GM23248 (cell line): ENCODE measurements around the gene ALX4. TPM values are rescaled to one million over a fixed set of nuclear protein-coding genes. Genes with fewer than 3 reads are reported as not detected.

Source experiments
- DNase-seq: peaks from one replicate; pipeline ENCODE4 v3.0.0-alpha.2; 2015
- H2AFZ ChIP-seq: fragments of 200-600 bp; sonication (generic); 2 replicates; pipeline ENCODE4 v1.6.1; 2016; ENCODE audit warnings: antibody characterized with exemption
- H3F3A ChIP-seq: fragments of 200-600 bp; sonication (generic); 2 replicates; pipeline ENCODE4 v1.6.1; 2016; ENCODE audit warnings: mild to moderate bottlenecking, antibody characterized with exemption, mixed run types; ENCODE audit not compliant: insufficient read depth
- H3K27ac ChIP-seq: fragments of 200-600 bp; sonication (generic); 2 replicates; pipeline ENCODE4 v1.5.1; 2016; ENCODE audit warnings: mild to moderate bottlenecking
- H3K27me3 ChIP-seq: fragments of 200-600 bp; sonication (generic); replicated peaks from 2 replicates; pipeline ENCODE4 v1.6.1; 2016; ENCODE audit warnings: mild to moderate bottlenecking; ENCODE audit not compliant: insufficient read depth
- H3K36me3 ChIP-seq: fragments of 200-600 bp; sonication (generic); 2 replicates; pipeline ENCODE4 v1.6.1; 2016; ENCODE audit warnings: low read depth, mild to moderate bottlenecking
- H3K4me1 ChIP-seq: fragments of 200-600 bp; sonication (generic); 2 replicates; pipeline ENCODE4 v1.6.1; 2016; ENCODE audit warnings: mild to moderate bottlenecking; ENCODE audit not compliant: insufficient read depth
- H3K4me2 ChIP-seq: fragments of 200-600 bp; sonication (generic); one replicate; pipeline ENCODE4 v1.6.1; 2016; ENCODE audit warnings: mild to moderate bottlenecking; ENCODE audit not compliant: unreplicated experiment
- H3K4me3 ChIP-seq: fragments of 200-600 bp; sonication (generic); 2 replicates; pipeline ENCODE4 v1.5.1; 2016; ENCODE audit warnings: mild to moderate bottlenecking
- H3K79me2 ChIP-seq: fragments of 200-600 bp; sonication (generic); 2 replicates; pipeline ENCODE4 v1.6.1; 2016; ENCODE audit warnings: mild to moderate bottlenecking; ENCODE audit not compliant: insufficient read depth
- H3K9ac ChIP-seq: fragments of 200-600 bp; sonication (generic); 2 replicates; pipeline ENCODE4 v1.6.1; 2016; ENCODE audit warnings: mild to moderate bottlenecking
- H3K9me2 ChIP-seq: fragments of 200-600 bp; sonication (generic); 2 replicates; pipeline ENCODE4 v1.6.1; 2016; ENCODE audit warnings: mixed run types, mild to moderate bottlenecking, moderate library complexity; ENCODE audit not compliant: insufficient read depth
- H3K9me3 ChIP-seq: fragments of 200-600 bp; sonication (generic); one replicate; pipeline ENCODE4 v1.6.1; 2017; ENCODE audit warnings: low read depth
- H4K20me1 ChIP-seq: fragments of 200-600 bp; sonication (generic); 2 replicates; pipeline ENCODE4 v1.6.0; 2016; ENCODE audit not compliant: insufficient read depth
- EZH2 ChIP-seq: fragments of 200-600 bp; sonication (generic); IDR thresholded peaks from 2 replicates; pipeline ENCODE4 v1.6.1; 2018; ENCODE audit warnings: antibody characterized with exemption, mild to moderate bottlenecking; ENCODE audit not compliant: insufficient read depth, poor library complexity, severe bottlenecking
- EZH2phosphoT487 ChIP-seq: fragments of 200-600 bp; sonication (generic); IDR thresholded peaks from 2 replicates; pipeline ENCODE4 v1.6.1; 2018; ENCODE audit warnings: antibody characterized with exemption, moderate library complexity, mild to moderate bottlenecking, low read depth; ENCODE audit not compliant: insufficient read depth
- WGBS, 2 experiments: methylation state at CpG; one replicate each; pipeline ENCODE4 v1.1.6; 2015 to 2017; ENCODE audit warnings: low lambda C conversion rate in 2 of 2, low coverage in 1 of 2; ENCODE audit errors: missing lambda C conversion rate in 2 of 2; 5-methylcytosine and 5-hydroxymethylcytosine counted together
- in situ Hi-C: fragments of 300-500 bp; cut with MboI; formaldehyde crosslinking; loops from 2 replicates; pipeline ENCODE4 v1.15.0; 2020
- polyA plus RNA-seq: library from polyadenylated mRNA; unstranded; fragments of >200 nt; fragmentation: Nextera tagmentation; extraction: Ambion mirVana; gene quantifications from 2 replicates; pipeline ENCODE4 v1.2.1, GENCODE V29; 2016
- total RNA-seq: library from RNA; depleted of rRNA; stranded (reverse); fragments of >200 nt; shearing (Covaris generic); gene quantifications from 2 replicates; pipeline ENCODE4 v1.2.3, GENCODE V29; 2014

The ALX4 gene
- total and polyA plus RNA-seq, 2 experiments from 2014 or later = not detected

GRCh38 chr11:44312876-44313275 is 2.9 kb upstream of the ALX4 start:
- WGBS, 2 experiments = 30 to 31% methylated on average over 4 of the region's 4 CpGs
- peaks cover 7% of the 10 kb centered on the region; the same call in 1 of the 2 replicates for H3K4me1 ChIP-seq
- H3K4me3 ChIP-seq = no peak overlapping the region
- no peaks in the 10 kb centered on the region for H3K9me3 ChIP-seq
- DNase-seq = no peak
- no peaks in the 10 kb centered on the region for H3K79me2 ChIP-seq
- in situ Hi-C loops = no loop called here
- H3K4me2 ChIP-seq = no peak overlapping the region
- H3K9me2 ChIP-seq = no peaks in the 10 kb centered on the region
- TF ChIP-seq EZH2 = no peak
- no peak for TF ChIP-seq EZH2phosphoT487
- H3F3A ChIP-seq = no peaks in the 10 kb centered on the region
- H3K27ac ChIP-seq = no peak overlapping the region
- no peaks in the 10 kb centered on the region for H3K36me3 ChIP-seq
- no peak overlapping the region for H3K9ac ChIP-seq
- peaks cover 93% of the 10 kb centered on the region for H3K27me3 ChIP-seq
- H2AFZ ChIP-seq = no peak overlapping the region
- H4K20me1 ChIP-seq = no peaks in the 10 kb centered on the region

- in situ Hi-C loops = no loop called here
- Histone ChIP-seq H3F3A (no peaks in the 10 kb centered on the region), H3K4me1 (peaks cover 5% of the 10 kb centered on the region; the same call in 1 of the 2 replicates), H3K27me3 (peaks cover 93% of the 10 kb centered on the region), H3K9ac (no peak overlapping the region), H3K79me2 (no peaks in the 10 kb centered on the region), H3K9me3 (no peaks in the 10 kb centered on the region), H2AFZ (no peak overlapping the region), H3K4me2 (no peak overlapping the region), H3K4me3 (no peak overlapping the region), H3K9me2 (no peaks in the 10 kb centered on the region), H4K20me1 (no peaks in the 10 kb centered on the region), H3K27ac (no peak overlapping the region), H3K36me3 (no peaks in the 10 kb centered on the region)
- WGBS, 2 experiments = 11 to 13% methylated on average over 44 of the region's 44 CpGs
- TF ChIP-seq EZH2 (peak; percentile 16), EZH2phosphoT487 (0 out of 2 replicates have a peak, but pooled peaks have one; percentile 38)
- DNase-seq = no peak
Observed at GRCh38 chr11:44311339-44312261, 1.7 kb upstream of the ALX4 start.

GRCh38 chr11:44310463-44311272 is 729 bp upstream of the ALX4 start:
- Histone ChIP-seq H3F3A (no peaks in the 10 kb centered on the region), H3K9me2 (no peaks in the 10 kb centered on the region), H3K9me3 (no peaks in the 10 kb centered on the region), H3K27ac (no peak overlapping the region), H3K4me1 (no peaks in the 10 kb centered on the region), H3K79me2 (no peaks in the 10 kb centered on the region), H3K4me3 (no peak overlapping the region), H3K4me2 (no peak overlapping the region), H3K27me3 (peaks cover 93% of the 10 kb centered on the region), H2AFZ (no peak overlapping the region), H3K36me3 (no peaks in the 10 kb centered on the region), H4K20me1 (no peaks in the 10 kb centered on the region), H3K9ac (no peak overlapping the region)
- TF ChIP-seq EZH2 (peak; percentile 67), EZH2phosphoT487 (peak; percentile 25; the same call in 1 of the 2 replicates)
- 5 to 6% methylated on average over 48 to 49 of the region's 49 CpGs for WGBS, 2 experiments
- no peak for DNase-seq
- in situ Hi-C loops = no loop called here

GRCh38 chr11:44310206-44310462 is 195 bp upstream of the ALX4 start:
- H3K4me2 ChIP-seq = no peak overlapping the region

More at GRCh38 chr11:44310206-44310462, 195 bp upstream of the ALX4 start:
- 0 to 8% methylated on average over 4 to 6 of the region's 6 CpGs for WGBS, 2 experiments
- Histone ChIP-seq H3F3A (no peaks in the 10 kb centered on the region), H3K9ac (no peak overlapping the region), H4K20me1 (no peaks in the 10 kb centered on the region), H2AFZ (no peak overlapping the region), H3K36me3 (no peaks in the 10 kb centered on the region), H3K27ac (no peak overlapping the region), H3K9me2 (no peaks in the 10 kb centered on the region), H3K79me2 (no peaks in the 10 kb centered on the region), H3K9me3 (no peaks in the 10 kb centered on the region), H3K4me1 (no peaks in the 10 kb centered on the region), H3K4me3 (peak overlapping the region; percentile 62; the same call in 1 of the 2 replicates), H3K27me3 (peaks cover 93% of the 10 kb centered on the region)
- in situ Hi-C loops = no loop called here
- TF ChIP-seq EZH2phosphoT487 = no peak
- TF ChIP-seq EZH2 = no peak
- DNase-seq = no peak
